Loucy (cell line): Measurements from ENCODE around the gene ALDH1A3.

Source experiments
- CTCF ChIP-seq: fragments of 200-600 bp; sonication (generic); conservative IDR thresholded peaks from 2 replicates; pipeline ENCODE4 v1.5.1; 2014; ENCODE audit warnings: mild to moderate bottlenecking, antibody characterized with exemption, low read length
- EZH2phosphoT487 ChIP-seq: fragments of 200-600 bp; IDR thresholded peaks from 2 replicates; pipeline ENCODE4 v1.6.1; 2018; ENCODE audit warnings: antibody characterized with exemption, mild to moderate bottlenecking, moderate library complexity, borderline replicate concordance

GRCh38 chr15:100920516-100921135 is 41.0 kb downstream of the ALDH1A3 start:
- TF ChIP-seq CTCF (no peak), EZH2phosphoT487 (no peak)
